ENCODE data around the gene FAM83E. TPM values are rescaled to one million over a fixed set of nuclear protein-coding genes. Genes with fewer than 3 reads are reported as not detected.

FAM83E gene
- total and polyA plus RNA-seq, 2 of the 8 experiments (the other 6 are each of a cell fraction or from before 2014, with no cell fraction given): 1.8 to 5.3 TPM

GRCh38 chr19:48646722-48647216 lies 31.9 kb upstream of the FAM83E start (continued):
- no peak for TF ChIP-seq KDM4A (IDR thresholded peaks at IDR 0.05; ENCODE audit: low read depth, low read length, severe bottlenecking)
- no peak for TF ChIP-seq SRF (IDR thresholded peaks at IDR 0.05; ENCODE audit: low read depth, low read length)
- peak; percentile 48; the same call in 1 of the 2 replicates for TF ChIP-seq MAX (IDR thresholded peaks at IDR 0.05)
- no peak for TF ChIP-seq RBBP5 (IDR thresholded peaks at IDR 0.05; ENCODE audit: borderline replicate concordance, low read depth, low read length)
- no peak for TF ChIP-seq CTCF (IDR thresholded peaks at IDR 0.05; ENCODE audit: control extremely low read depth in 1 of 3, insufficient read depth in 1 of 3, low read depth in 1 of 3, low read length in 3 of 3)
- no peak for TF ChIP-seq CBX8 (IDR thresholded peaks at IDR 0.05; ENCODE audit: borderline replicate concordance, low read depth, low read length)
- TF ChIP-seq KDM1A (IDR thresholded peaks at IDR 0.05; ENCODE audit: borderline replicate concordance, low read length): no peak
- TF ChIP-seq GTF2F1 (IDR thresholded peaks at IDR 0.05; ENCODE audit: borderline replicate concordance, low read depth, low read length): no peak
- TF ChIP-seq SUZ12 (IDR thresholded peaks at IDR 0.05; ENCODE audit: low read length): no peak
- no peak for TF ChIP-seq TAF1 (IDR thresholded peaks at IDR 0.05; ENCODE audit: low read depth, low read length)
- TF ChIP-seq POLR2AphosphoS5 (IDR thresholded peaks at IDR 0.05; ENCODE audit: low read depth, low read length): no peak; the same call in 1 of the 2 replicates
- TF ChIP-seq TBP (IDR thresholded peaks at IDR 0.05; ENCODE audit: low read depth, low read length): peak; percentile 12; the same call in 1 of the 2 replicates
- no peak for TF ChIP-seq ATF3 (IDR thresholded peaks at IDR 0.05; ENCODE audit: insufficient read depth, low read depth, low read length)
- TF ChIP-seq BRCA1 (IDR thresholded peaks at IDR 0.05; ENCODE audit: low read depth, low read length): no peak
- TF ChIP-seq BCL11A (IDR thresholded peaks at IDR 0.05; ENCODE audit: low read depth in 2 of 2, low read length in 2 of 2): no peak
- TF ChIP-seq SP4 (IDR thresholded peaks at IDR 0.05; ENCODE audit: low read length): no peak
- no peak for TF ChIP-seq CHD1 (IDR thresholded peaks at IDR 0.05; ENCODE audit: low read depth, low read length)
- TF ChIP-seq JUN (IDR thresholded peaks at IDR 0.05; ENCODE audit: low read depth, low read length): no peak
- no peak for TF ChIP-seq SIN3A (conservative IDR thresholded peaks at IDR 0.05 in 1 of 2, IDR thresholded peaks at IDR 0.05 in 1 of 2; ENCODE audit: low read depth in 1 of 2, low read length in 2 of 2)
- TF ChIP-seq CBX5 (IDR thresholded peaks at IDR 0.05; ENCODE audit: low read depth, low read length): no peak
- no peak for TF ChIP-seq POLR2A (IDR thresholded peaks at IDR 0.05; ENCODE audit: control extremely low read depth in 1 of 2, low read depth in 2 of 2, low read length in 2 of 2)
- TF ChIP-seq FOSL1 (IDR thresholded peaks at IDR 0.05; ENCODE audit: insufficient read depth, low read depth, low read length): no peak
- no peak for TF ChIP-seq RXRA (IDR thresholded peaks at IDR 0.05; ENCODE audit: insufficient read depth, low read depth, low read length)
